Measurements from ENCODE around the gene TYW1B. TPM values are rescaled to one million over a fixed set of nuclear protein-coding genes. Genes with fewer than 3 reads are reported as not detected.
"Not testable (repeated sequence)": the region's sequence is repeated elsewhere in the genome, so short reads cannot be mapped to it uniquely, and the experiment has no call there.

TYW1B gene
- total RNA-seq, 1 donor from 2014 or later, result 5.0 TPM

GRCh38 chr7:72837291-72837690 is 9.3 kb upstream of the TYW1B start:
- not testable (repeated sequence) for H3K9me3 Mint-ChIP-seq (ENCODE audit: unreplicated experiment); DNase-seq; H3K27ac Mint-ChIP-seq (ENCODE audit: unreplicated experiment); H3K27me3 Mint-ChIP-seq (ENCODE audit: unreplicated experiment); H3K4me3 Mint-ChIP-seq (ENCODE audit: unreplicated experiment); H3K4me1 Mint-ChIP-seq (ENCODE audit: low read depth, unreplicated experiment)
- peaks cover 17% of the 10 kb centered on the region for H3K36me3 Mint-ChIP-seq (ENCODE audit: unreplicated experiment)

- peak overlapping the region; percentile 98 for H3K4me3 Mint-ChIP-seq (ENCODE audit: unreplicated experiment)
- not testable (repeated sequence) for H3K36me3 Mint-ChIP-seq (ENCODE audit: unreplicated experiment); H3K4me1 Mint-ChIP-seq (ENCODE audit: low read depth, unreplicated experiment); DNase-seq; H3K27me3 Mint-ChIP-seq (ENCODE audit: unreplicated experiment)
- peak overlapping the region; percentile 97 for H3K27ac Mint-ChIP-seq (ENCODE audit: unreplicated experiment)
- peaks cover 13% of the 10 kb centered on the region for H3K9me3 Mint-ChIP-seq (ENCODE audit: unreplicated experiment)
Observed at GRCh38 chr7:72830567-72830966, 2.6 kb upstream of the TYW1B start.

- not testable (repeated sequence) for H3K27me3 Mint-ChIP-seq (ENCODE audit: unreplicated experiment); H3K4me1 Mint-ChIP-seq (ENCODE audit: low read depth, unreplicated experiment); H3K36me3 Mint-ChIP-seq (ENCODE audit: unreplicated experiment)
- H3K27ac Mint-ChIP-seq (ENCODE audit: unreplicated experiment), result peak overlapping the region; percentile 97
- peak overlapping the region; percentile 98 for H3K4me3 Mint-ChIP-seq (ENCODE audit: unreplicated experiment)
- DNase-seq, result peak; percentile 21
- peaks cover 13% of the 10 kb centered on the region for H3K9me3 Mint-ChIP-seq (ENCODE audit: unreplicated experiment)
Observed at GRCh38 chr7:72829687-72830354, 1.8 kb upstream of the TYW1B start.

GRCh38 chr7:72829291-72829686 is 1.3 kb upstream of the TYW1B start:
- DNase-seq, result peak; percentile 93

GRCh38 chr7:72823765-72824732 is 4.0 kb downstream of the TYW1B start:
- not testable (repeated sequence) for H3K4me1 Mint-ChIP-seq (ENCODE audit: low read depth, unreplicated experiment); H3K36me3 Mint-ChIP-seq (ENCODE audit: unreplicated experiment); H3K27ac Mint-ChIP-seq (ENCODE audit: unreplicated experiment); H3K9me3 Mint-ChIP-seq (ENCODE audit: unreplicated experiment); DNase-seq; H3K4me3 Mint-ChIP-seq (ENCODE audit: unreplicated experiment); H3K27me3 Mint-ChIP-seq (ENCODE audit: unreplicated experiment)
- TF ChIP-seq CTCF (IDR thresholded peaks at IDR 0.05; ENCODE audit: partially characterized antibody, unreplicated experiment), result peak; percentile 67

More at GRCh38 chr7:72829291-72829686, 1.3 kb upstream of the TYW1B start:
- H3K27me3 Mint-ChIP-seq (ENCODE audit: unreplicated experiment); H3K4me1 Mint-ChIP-seq (ENCODE audit: low read depth, unreplicated experiment); H3K36me3 Mint-ChIP-seq (ENCODE audit: unreplicated experiment): not testable (repeated sequence)
- Mint-ChIP-seq H3K9me3 (ENCODE audit: unreplicated experiment) (peaks cover 13% of the 10 kb centered on the region), H3K27ac (ENCODE audit: unreplicated experiment) (peak overlapping the region; percentile 97), H3K4me3 (ENCODE audit: unreplicated experiment) (peak overlapping the region; percentile 98)

- H3K4me1 Mint-ChIP-seq (ENCODE audit: low read depth, unreplicated experiment); DNase-seq; H3K27me3 Mint-ChIP-seq (ENCODE audit: unreplicated experiment); H3K4me3 Mint-ChIP-seq (ENCODE audit: unreplicated experiment); H3K9me3 Mint-ChIP-seq (ENCODE audit: unreplicated experiment); H3K36me3 Mint-ChIP-seq (ENCODE audit: unreplicated experiment); H3K27ac Mint-ChIP-seq (ENCODE audit: unreplicated experiment): not testable (repeated sequence)
Observed at GRCh38 chr7:72822497-72822896, 5.5 kb downstream of the TYW1B start.

- not testable (repeated sequence) for DNase-seq; H3K4me1 Mint-ChIP-seq (ENCODE audit: low read depth, unreplicated experiment); H3K27me3 Mint-ChIP-seq (ENCODE audit: unreplicated experiment); H3K4me3 Mint-ChIP-seq (ENCODE audit: unreplicated experiment); H3K36me3 Mint-ChIP-seq (ENCODE audit: unreplicated experiment); H3K9me3 Mint-ChIP-seq (ENCODE audit: unreplicated experiment); H3K27ac Mint-ChIP-seq (ENCODE audit: unreplicated experiment)
Observed at GRCh38 chr7:72818663-72819361, 9.2 kb downstream of the TYW1B start.

- not testable (repeated sequence) for DNase-seq; H3K27me3 Mint-ChIP-seq (ENCODE audit: unreplicated experiment); H3K9me3 Mint-ChIP-seq (ENCODE audit: unreplicated experiment); H3K27ac Mint-ChIP-seq (ENCODE audit: unreplicated experiment); H3K36me3 Mint-ChIP-seq (ENCODE audit: unreplicated experiment); H3K4me3 Mint-ChIP-seq (ENCODE audit: unreplicated experiment); H3K4me1 Mint-ChIP-seq (ENCODE audit: low read depth, unreplicated experiment)
Observed at GRCh38 chr7:72817661-72818060, 10.3 kb downstream of the TYW1B start.

GRCh38 chr7:72816370-72817157 is 11.4 kb downstream of the TYW1B start:
- not testable (repeated sequence) for H3K9me3 Mint-ChIP-seq (ENCODE audit: unreplicated experiment); H3K36me3 Mint-ChIP-seq (ENCODE audit: unreplicated experiment); H3K4me3 Mint-ChIP-seq (ENCODE audit: unreplicated experiment); DNase-seq; H3K4me1 Mint-ChIP-seq (ENCODE audit: low read depth, unreplicated experiment); H3K27ac Mint-ChIP-seq (ENCODE audit: unreplicated experiment); H3K27me3 Mint-ChIP-seq (ENCODE audit: unreplicated experiment)

GRCh38 chr7:72810437-72810836 is 17.6 kb downstream of the TYW1B start:
- not testable (repeated sequence) for H3K36me3 Mint-ChIP-seq (ENCODE audit: unreplicated experiment); DNase-seq; H3K4me3 Mint-ChIP-seq (ENCODE audit: unreplicated experiment); H3K27me3 Mint-ChIP-seq (ENCODE audit: unreplicated experiment); H3K27ac Mint-ChIP-seq (ENCODE audit: unreplicated experiment); H3K4me1 Mint-ChIP-seq (ENCODE audit: low read depth, unreplicated experiment); H3K9me3 Mint-ChIP-seq (ENCODE audit: unreplicated experiment)
